H54 (cell line): ENCODE results near the gene HAVCR2.

Experiments used
- DNase-seq: peaks from one replicate; pipeline ENCODE4 v3.0.0; 2011; ENCODE audit warnings: low spot score, mixed read lengths; ENCODE audit not compliant: insufficient read length
- FAIRE-seq: peaks from 3 replicates; lab custom pipeline; 2011; peaks lifted over from hg19 to GRCh38; lab: Jason Lieb, UNC
- POLR2A ChIP-seq: IDR thresholded peaks from 2 replicates; pipeline ENCODE4 v1.6.1; 2011; ENCODE audit warnings: low read depth, mild to moderate bottlenecking, low read length

HAVCR2 gene

DNA sequence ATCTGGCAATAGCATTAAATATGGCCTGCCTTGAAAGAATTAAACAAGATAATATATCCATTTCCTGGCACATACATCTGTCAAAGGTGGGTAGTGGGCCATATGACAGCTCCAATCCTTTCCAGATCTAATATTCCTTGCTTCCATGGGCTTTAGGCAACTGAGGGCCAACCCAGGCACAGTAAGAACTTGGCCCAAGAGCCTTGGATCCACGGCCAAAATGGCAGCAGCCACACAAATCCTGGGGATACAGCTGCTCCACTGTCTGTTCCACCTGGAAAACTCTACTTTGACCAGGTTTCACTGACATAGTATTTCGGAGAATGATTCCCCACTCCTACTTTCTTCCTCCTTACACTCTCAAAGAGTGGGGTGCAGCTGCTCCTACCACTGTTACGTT, 63.2 kb downstream of the HAVCR2 start:
- FAIRE-seq (no peak), DNase-seq (no peak)
- TF ChIP-seq POLR2A = no peak

DNA sequence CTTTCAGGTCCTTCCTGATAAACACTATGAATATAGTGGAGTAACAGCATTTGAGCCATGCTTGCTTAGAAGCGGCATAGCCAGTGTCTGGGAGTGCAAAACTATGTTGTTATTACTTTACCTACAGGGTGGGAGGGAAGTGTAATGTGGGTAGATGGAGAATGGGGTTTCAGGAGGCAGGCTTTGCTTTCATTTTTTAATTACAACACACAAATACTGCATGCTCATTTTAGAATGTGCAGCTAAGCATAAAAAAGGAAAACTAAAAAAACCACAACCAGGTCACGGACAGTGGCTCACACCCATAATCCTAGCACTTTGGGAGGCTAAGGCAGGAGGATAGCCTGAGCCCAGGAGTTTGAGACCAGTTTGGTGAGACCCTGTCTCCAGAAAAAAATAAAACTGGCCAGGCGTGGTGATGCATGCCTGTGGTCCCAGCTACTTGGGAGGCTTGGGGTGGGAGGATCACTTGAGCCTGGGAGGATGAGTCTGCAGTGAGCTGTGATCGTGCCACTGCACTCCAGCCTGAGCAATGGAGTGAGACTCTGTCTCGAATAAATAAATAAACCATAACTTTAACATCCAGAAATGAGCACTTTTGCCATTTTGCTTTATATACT, 70.2 kb downstream of the HAVCR2 start:
- FAIRE-seq (no peak), DNase-seq (no peak)
- TF ChIP-seq POLR2A = no peak
